Muscle layer of duodenum (tissue), 2 donors: ENCODE results near the gene NEK10.
A peak's percentile ranks its signal among the peaks of the same experiment; 100 is the strongest.
"Not testable (repeated sequence)": the region's sequence is repeated elsewhere in the genome, so short reads cannot be mapped to it uniquely, and the experiment has no call there.

ENCODE experiments used
- H3K27ac ChIP-seq: one replicate; pipeline ENCODE4 v1.7.0; 2013; ENCODE audit warnings: mild to moderate bottlenecking, low read length
- H3K27me3 ChIP-seq: one replicate; pipeline ENCODE4 v1.7.0; 2013; ENCODE audit warnings: low read depth, mild to moderate bottlenecking, control low read depth, low read length
- H3K36me3 ChIP-seq, 2 donors: one replicate each; pipeline ENCODE4 v1.7.0; 2013; ENCODE audit warnings: low read length in 2 of 2, control low read depth in 1 of 2, mild to moderate bottlenecking in 1 of 2; ENCODE audit not compliant: insufficient read depth in 2 of 2, control insufficient read depth in 1 of 2
- H3K4me1 ChIP-seq, 2 donors: one replicate each; pipeline ENCODE4 v1.7.0; 2013; ENCODE audit warnings: low read length in 2 of 2, mild to moderate bottlenecking in 2 of 2, control low read depth in 1 of 2, moderate library complexity in 1 of 2; ENCODE audit not compliant: insufficient read depth in 2 of 2, control insufficient read depth in 1 of 2
- H3K4me3 ChIP-seq, 2 donors: one replicate each; pipeline ENCODE4 v1.7.0; 2013; ENCODE audit warnings: low read length in 2 of 2, low read depth in 1 of 2, mild to moderate bottlenecking in 1 of 2
- H3K9me3 ChIP-seq, 2 donors: one replicate each; pipeline ENCODE4 v1.7.0; 2013; ENCODE audit warnings: low read length in 2 of 2, control low read depth in 1 of 2, mild to moderate bottlenecking in 1 of 2; ENCODE audit not compliant: control insufficient read depth in 1 of 2
- donor health status: healthy.

The NEK10 gene

DNA sequence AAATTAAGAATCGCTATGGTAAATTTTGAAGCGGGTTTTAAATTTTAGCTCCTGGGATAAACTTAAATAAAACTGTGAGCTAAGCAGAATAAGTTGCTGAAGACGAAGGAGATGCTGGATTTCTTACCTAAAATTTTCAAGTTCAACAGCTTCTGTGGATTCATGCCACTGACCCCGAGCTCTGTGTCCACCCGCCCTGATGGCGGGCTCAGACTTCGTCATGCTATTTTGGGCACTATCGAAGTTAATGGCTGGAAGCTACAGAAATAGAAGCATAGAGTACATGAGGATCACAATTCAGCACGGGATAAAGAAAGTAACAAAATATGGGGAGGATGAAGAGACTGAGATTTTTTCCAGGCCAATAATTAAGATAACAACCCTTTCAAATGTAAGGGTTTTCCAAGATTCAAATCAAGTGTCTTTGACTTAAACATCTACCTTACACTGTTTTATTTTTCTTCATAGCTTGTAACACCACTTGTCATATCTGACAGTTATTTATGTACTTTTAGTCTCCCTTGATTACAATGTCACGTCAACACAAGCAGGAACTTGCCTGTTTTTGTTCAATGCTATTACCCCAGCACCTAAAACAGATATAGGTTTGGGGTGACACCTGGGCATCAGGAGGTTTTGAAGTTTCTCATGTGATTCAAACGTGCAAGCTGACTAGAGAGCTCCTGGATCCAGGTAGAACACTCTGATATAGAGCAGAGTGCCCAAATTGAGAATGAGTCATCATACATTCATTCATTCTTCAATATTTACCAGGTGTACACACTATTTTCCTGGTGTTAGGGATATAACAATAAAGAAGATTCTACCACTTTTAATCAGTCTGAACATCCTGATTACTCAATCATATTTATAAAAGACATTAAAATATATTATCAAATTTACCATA lies 23.0 kb downstream of the NEK10 start:
- H3K4me3 ChIP-seq: no peak overlapping the region
- no peaks in the 10 kb centered on the region for H3K4me1 ChIP-seq
- H3K27ac ChIP-seq: no peak overlapping the region
- no peaks in the 10 kb centered on the region for H3K27me3 ChIP-seq
- no peaks in the 10 kb centered on the region for H3K9me3 ChIP-seq
- no peaks in the 10 kb centered on the region for H3K36me3 ChIP-seq

DNA sequence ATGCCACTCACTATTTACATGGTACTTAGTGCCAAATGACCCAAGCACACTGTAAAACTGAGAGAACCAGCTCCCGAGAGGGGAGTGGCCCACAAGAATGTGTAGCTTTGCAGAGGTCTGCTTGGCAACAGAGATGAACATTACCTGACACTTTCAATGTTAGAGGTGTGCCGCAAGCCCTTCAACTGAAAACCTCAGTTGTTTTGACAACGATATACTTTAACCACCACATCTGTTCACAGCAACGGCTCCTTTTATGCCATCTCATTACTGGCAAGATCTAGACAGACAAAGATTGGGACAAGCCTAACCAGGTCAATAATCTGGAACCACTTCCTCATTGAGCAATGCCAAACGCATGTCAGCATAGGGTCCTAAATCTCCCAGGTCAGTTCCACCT lies 23.7 kb downstream of the NEK10 start:
- Histone ChIP-seq H3K27me3 (no peaks in the 10 kb centered on the region), H3K27ac (no peak overlapping the region), H3K4me1 (no peaks in the 10 kb centered on the region), H3K36me3 (no peaks in the 10 kb centered on the region), H3K9me3 (no peaks in the 10 kb centered on the region), H3K4me3 (no peak overlapping the region)

DNA sequence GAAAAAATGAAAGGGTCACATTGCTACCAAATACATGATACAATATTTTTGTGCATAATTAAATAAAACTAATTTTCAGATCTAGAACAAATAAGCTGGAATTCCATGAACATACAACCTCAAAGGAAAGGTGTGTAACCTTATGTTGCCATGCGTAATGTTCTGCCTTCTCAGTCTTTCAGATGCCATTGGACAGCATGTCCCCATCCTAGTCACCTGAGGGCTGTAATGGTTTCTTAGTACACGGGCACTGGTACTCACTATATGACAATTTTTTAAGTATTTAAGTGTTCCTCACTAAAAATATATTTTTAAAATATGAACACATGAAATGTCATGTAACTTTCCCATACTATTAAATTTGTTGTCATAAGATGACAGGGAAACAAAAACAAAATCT lies 24.1 kb downstream of the NEK10 start:
- Histone ChIP-seq H3K4me1 (no peaks in the 10 kb centered on the region), H3K36me3 (no peaks in the 10 kb centered on the region), H3K4me3 (no peak overlapping the region), H3K27ac (no peak overlapping the region), H3K27me3 (no peaks in the 10 kb centered on the region), H3K9me3 (no peaks in the 10 kb centered on the region)

DNA sequence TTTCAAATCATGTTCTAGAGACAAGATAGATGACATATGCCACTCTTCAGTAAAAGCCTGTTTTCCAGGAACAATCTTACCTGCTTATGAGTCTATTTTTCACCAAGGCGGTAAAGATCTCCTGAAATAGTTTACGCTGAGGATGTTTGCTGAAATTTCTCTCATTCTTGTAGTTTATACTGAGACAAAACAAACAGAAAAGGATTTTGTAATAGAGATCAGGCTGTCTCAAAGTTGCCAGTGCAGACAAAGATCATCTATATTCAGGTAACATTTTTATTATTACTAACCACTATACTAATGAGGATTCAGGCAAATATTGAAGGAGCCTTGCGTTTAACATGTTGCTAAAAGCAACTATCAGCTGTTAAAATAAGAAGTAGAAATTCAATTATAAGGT lies 25.0 kb downstream of the NEK10 start:
- H3K27ac ChIP-seq: no peak overlapping the region
- no peaks in the 10 kb centered on the region for H3K9me3 ChIP-seq
- H3K4me3 ChIP-seq: no peak overlapping the region
- no peaks in the 10 kb centered on the region for H3K27me3 ChIP-seq
- no peaks in the 10 kb centered on the region for H3K4me1 ChIP-seq
- no peaks in the 10 kb centered on the region for H3K36me3 ChIP-seq

DNA sequence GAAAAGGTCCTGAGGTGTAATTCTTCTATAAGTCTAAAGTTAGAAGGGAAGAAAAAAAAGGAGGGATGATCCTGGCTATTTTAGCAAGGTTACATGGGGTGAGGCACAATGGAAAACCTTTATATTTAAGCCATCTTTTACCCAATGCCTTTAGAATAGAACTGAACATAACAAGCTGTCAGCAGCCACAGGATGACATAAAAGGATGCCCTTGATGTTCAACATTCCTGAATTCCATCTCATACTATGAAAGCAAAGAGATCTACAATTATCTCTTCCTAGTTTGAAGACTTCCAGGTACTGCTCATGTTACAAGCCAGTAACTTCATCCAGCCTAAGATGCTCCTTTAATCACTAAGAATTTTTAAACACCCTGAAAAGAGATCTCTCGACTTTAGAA lies 26.9 kb downstream of the NEK10 start:
- no peaks in the 10 kb centered on the region for H3K9me3 ChIP-seq
- no peaks in the 10 kb centered on the region for H3K27me3 ChIP-seq
- no peak overlapping the region for H3K27ac ChIP-seq
- no peaks in the 10 kb centered on the region for H3K36me3 ChIP-seq
- H3K4me1 ChIP-seq: no peaks in the 10 kb centered on the region
- H3K4me3 ChIP-seq: no peak overlapping the region

DNA sequence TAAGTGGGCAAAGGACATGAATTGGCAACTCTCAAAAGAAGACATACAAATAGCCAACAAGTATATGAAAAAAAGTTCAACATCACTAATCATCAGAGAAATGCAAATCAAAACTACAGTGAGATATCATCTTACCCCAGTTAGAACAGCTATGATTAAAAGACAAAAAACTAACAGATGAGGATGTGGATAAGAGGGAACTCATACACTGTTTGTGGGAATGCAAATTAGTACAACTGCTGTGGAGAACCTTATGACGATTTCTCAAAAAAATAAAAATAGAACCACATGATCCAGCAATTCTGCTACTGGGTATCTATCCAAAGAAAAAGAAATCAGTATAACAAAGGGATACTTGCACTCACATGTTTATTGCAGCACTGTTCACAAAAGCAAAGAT lies 28.6 kb downstream of the NEK10 start:
- H3K9me3 ChIP-seq: no peaks in the 10 kb centered on the region
- H3K4me1 ChIP-seq: no peaks in the 10 kb centered on the region
- H3K36me3 ChIP-seq: no peaks in the 10 kb centered on the region
- H3K27ac ChIP-seq: no peak overlapping the region
- H3K27me3 ChIP-seq: no peaks in the 10 kb centered on the region
- H3K4me3 ChIP-seq: no peak overlapping the region

DNA sequence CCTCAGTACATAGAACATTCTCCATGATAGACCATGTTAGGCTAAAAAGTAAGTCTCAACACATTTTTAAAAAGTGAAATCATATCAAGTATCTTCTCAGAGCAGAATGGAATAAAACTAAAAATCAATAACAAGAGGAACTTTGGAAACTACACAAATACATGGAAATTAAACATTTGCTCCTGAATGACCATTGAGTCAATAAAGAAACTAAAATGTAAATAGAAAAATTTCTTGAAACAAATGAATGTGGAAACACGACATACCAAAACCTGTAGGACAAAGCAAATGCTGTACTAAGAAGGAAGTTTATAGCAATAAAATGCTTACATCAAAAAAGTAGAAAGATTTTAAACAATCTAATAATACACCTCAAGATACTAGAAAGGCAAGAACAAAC lies 33.6 kb downstream of the NEK10 start:
- no peak overlapping the region for H3K4me3 ChIP-seq
- no peak overlapping the region for H3K27ac ChIP-seq
- H3K36me3 ChIP-seq: no peaks in the 10 kb centered on the region
- no peaks in the 10 kb centered on the region for H3K27me3 ChIP-seq
- H3K9me3 ChIP-seq: no peaks in the 10 kb centered on the region
- no peaks in the 10 kb centered on the region for H3K4me1 ChIP-seq

DNA sequence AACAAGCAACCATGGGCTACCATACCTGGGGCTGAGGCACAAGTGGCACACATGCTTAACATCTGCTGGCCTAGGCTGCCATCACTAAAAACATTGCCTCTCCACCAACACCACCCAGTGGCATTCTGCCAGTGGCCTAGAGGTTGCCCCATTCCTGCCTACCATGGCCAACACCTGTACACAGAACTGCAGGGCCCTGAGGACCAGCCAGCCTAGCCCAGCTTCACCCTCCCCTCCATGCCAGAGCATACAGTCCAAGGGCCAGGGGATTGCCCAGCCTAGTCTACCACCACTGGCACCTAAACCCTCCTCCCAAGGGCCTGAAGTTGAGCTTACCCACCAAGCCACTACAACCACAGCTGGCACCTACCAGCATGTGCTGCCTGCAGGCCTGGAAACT lies 35.3 kb downstream of the NEK10 start:
- H3K27ac ChIP-seq: no peak overlapping the region
- H3K4me3 ChIP-seq: no peak overlapping the region
- no peaks in the 10 kb centered on the region for H3K27me3 ChIP-seq
- H3K36me3 ChIP-seq: no peaks in the 10 kb centered on the region
- H3K4me1 ChIP-seq: no peaks in the 10 kb centered on the region
- no peaks in the 10 kb centered on the region for H3K9me3 ChIP-seq

DNA sequence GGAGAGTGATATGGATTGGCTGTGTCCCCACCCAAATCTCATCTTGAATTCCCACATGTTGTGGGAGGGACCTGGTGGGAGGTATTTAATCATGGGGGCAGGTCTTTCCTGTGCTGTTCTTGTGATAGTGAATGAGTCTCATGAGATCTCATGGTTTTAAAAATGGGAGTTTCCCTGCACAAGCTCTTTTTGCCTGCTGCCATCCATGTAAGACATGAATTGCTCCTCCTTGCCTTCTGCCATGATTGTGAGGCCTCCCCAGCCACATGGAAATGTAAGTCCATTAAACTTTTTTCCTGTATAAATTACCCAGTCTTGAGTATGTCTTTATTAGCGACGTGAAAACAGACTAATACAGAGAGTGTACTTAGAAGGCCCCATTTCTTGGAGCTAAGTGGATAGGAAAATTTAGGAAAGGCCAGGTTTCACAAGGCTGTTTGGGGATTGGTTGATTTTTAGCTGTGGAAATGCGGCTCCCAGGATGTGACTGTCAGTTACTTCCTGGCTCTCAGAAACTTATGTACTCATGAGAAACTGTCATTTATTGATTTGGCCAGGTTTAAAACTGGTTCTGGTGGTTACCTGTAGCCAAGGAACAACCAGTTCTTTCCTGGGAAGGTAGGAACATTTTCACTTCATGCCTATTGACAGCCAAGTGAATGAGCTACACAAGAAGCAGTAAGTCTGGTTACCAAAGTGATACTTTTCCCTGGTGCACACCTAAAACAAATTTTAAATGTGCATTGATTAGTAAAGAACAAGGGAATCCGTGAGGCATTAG lies 40.0 kb downstream of the NEK10 start:
- peaks cover 7 to 21% of the 10 kb centered on the region in 2 donors for H3K4me1 ChIP-seq
- H3K27ac ChIP-seq: not testable (repeated sequence)

DNA sequence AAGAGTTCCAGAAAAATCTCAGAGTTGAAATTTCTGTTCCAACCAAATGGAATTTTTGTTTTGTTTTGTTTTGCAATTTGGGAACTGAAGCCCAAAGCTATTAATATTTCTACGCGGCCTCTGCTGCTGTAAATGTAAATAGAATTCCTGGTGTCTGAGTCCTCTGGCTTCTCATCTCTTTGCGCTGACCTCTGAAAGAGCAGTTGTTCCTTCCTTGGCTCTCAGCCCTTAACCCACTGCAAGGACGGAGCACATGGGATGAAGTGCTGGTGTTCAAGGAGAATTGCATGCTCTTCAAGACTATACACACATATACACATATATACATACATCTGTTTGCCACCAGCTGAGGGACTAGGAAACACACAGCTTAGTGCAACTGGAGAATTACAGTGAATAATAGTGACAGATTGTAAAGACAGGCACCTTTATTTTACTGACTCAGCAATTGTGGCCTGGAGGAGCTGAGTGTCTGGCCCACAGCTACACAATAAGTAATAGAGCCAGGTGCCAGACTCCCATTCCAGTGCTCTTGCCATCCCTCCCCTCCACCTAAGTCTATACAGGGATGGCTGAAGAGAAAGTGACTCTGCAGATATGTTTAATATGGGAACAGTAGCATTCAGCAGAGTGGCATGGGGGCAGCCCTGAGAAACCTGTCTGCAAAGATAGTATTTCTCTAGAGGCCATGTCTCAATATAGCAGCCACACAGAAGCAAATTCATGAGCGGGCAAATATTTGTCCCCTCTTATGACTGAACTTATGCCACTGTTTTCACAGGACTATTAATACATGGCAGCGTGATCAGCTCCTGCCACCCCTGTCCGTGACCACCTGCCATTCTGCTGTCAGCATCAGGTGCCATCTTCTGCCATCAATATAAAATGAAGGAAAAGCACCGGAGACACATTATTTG lies 42.3 kb downstream of the NEK10 start:
- Histone ChIP-seq H3K9me3 (no peaks in the 10 kb centered on the region), H3K4me3 (peak overlapping the region in 1 of 2 donors; percentile 38), H3K27ac (no peak overlapping the region), H3K27me3 (no peaks in the 10 kb centered on the region), H3K36me3 (no peaks in the 10 kb centered on the region), H3K4me1 (peaks cover 7 to 21% of the 10 kb centered on the region in 2 donors)

More for the DNA sequence above, 40.0 kb downstream of the NEK10 start:
- H3K4me3 ChIP-seq, H3K9me3 ChIP-seq, H3K36me3 ChIP-seq, H3K27me3 ChIP-seq: not testable (repeated sequence)

DNA sequence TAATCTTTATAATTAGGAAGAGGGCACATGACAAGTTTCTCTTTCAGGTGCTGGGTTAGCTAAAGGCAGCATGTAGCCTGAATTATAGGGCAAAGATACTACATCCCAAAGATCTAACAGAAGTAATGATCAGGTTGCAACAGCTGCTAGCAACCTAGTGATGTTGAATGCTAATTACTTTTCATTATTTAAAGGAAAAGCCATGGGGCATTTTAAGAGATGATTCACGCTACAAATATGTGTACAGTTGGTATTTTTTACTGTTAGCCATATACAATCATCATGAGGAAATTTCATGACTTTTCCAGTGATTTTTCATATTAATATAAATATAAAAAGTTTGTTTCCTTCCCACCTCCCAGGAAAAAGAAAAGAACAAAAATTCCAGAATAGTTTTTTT lies 43.0 kb downstream of the NEK10 start:
- Histone ChIP-seq H3K9me3 (no peaks in the 10 kb centered on the region), H3K36me3 (no peaks in the 10 kb centered on the region), H3K4me1 (peaks cover 7 to 21% of the 10 kb centered on the region in 2 donors), H3K4me3 (no peak overlapping the region), H3K27me3 (no peaks in the 10 kb centered on the region), H3K27ac (peak overlapping the region; percentile 41)
